ENCODE results near the gene NRBF2.

GRCh38 chr10:63146503-63146902 lies 13.4 kb downstream of the NRBF2 start:
- no peak for TF ChIP-seq ZNF384 (IDR thresholded peaks at IDR 0.05)
- TF ChIP-seq SUZ12 (IDR thresholded peaks at IDR 0.05) = no peak
